Sigmoid colon (tissue), 4 donors: ENCODE measurements around the gene GPRASP2.

Source experiments
- POLR2AphosphoS5 ChIP-seq, 4 donors: sonication (generic); formaldehyde crosslinking; IDR thresholded peaks; one replicate each; pipeline ENCODE4 v1.6.1; 2017; ENCODE audit warnings: antibody characterized with exemption in 4 of 4
- TF ChIP-seq, protein P1 (sequence below), 4 experiments: fragments of 450-650 bp in 3 of 4; fragments of 200-600 bp in 1 of 4; IDR thresholded peaks; one replicate each; pipeline ENCODE4 v1.5.1; 2016 to 2019; ENCODE audit warnings: antibody characterized with exemption in 4 of 4, mild to moderate bottlenecking in 3 of 4, moderate library complexity in 2 of 4

DNA sequence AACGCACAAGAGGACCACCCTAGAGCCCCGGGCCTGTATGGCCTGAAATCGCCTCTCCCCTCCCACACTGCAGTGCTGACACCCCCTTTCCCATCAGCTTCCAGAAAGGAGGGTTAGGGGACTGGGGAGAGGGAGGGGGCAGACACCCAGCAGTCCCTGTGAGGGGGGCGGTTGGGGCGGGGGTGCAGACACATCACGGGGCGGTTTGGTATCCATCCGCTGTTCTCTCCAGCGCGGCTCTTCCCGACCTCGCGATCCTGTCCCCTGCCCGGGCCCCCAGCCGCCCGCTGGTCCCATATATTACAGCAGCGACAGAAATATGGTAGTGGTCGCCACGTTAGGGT is 404 bp upstream of the GPRASP2 start:
- no peak for TF ChIP-seq POLR2AphosphoS5 (IDR thresholded peaks at IDR 0.05)
- TF ChIP-seq, protein P1, sequence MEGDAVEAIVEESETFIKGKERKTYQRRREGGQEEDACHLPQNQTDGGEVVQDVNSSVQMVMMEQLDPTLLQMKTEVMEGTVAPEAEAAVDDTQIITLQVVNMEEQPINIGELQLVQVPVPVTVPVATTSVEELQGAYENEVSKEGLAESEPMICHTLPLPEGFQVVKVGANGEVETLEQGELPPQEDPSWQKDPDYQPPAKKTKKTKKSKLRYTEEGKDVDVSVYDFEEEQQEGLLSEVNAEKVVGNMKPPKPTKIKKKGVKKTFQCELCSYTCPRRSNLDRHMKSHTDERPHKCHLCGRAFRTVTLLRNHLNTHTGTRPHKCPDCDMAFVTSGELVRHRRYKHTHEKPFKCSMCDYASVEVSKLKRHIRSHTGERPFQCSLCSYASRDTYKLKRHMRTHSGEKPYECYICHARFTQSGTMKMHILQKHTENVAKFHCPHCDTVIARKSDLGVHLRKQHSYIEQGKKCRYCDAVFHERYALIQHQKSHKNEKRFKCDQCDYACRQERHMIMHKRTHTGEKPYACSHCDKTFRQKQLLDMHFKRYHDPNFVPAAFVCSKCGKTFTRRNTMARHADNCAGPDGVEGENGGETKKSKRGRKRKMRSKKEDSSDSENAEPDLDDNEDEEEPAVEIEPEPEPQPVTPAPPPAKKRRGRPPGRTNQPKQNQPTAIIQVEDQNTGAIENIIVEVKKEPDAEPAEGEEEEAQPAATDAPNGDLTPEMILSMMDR (IDR thresholded peaks at IDR 0.05), result no peak
